ENCODE data around the gene KRT78.
A peak's percentile ranks its signal among the peaks of the same experiment; 100 is the strongest.
"Not testable (repeated sequence)": the region's sequence is repeated elsewhere in the genome, so short reads cannot be mapped to it uniquely, and the experiment has no call there.

Gene KRT78

GRCh38 chr12:52848661-52849255 is at the start of gene KRT78:
Gene KRT78, minus strand, starts transcription at chr12:52848994. Its CDS starts 64 bp downstream, at chr12:52848930.
- no peak for DNase-seq (ENCODE audit: low read depth in 2 of 2)

- no peak for DNase-seq (ENCODE audit: low read depth in 2 of 2)
These were observed 47.7 kb upstream of the KRT78 start for GRCh38 chr12:52896190-52897100.

- no peak for DNase-seq (ENCODE audit: low read depth in 2 of 2)
These were observed 47.0 kb upstream of the KRT78 start for GRCh38 chr12:52895726-52896189.

- DNase-seq (ENCODE audit: low read depth in 2 of 2): no peak
These were observed 44.2 kb upstream of the KRT78 start for GRCh38 chr12:52892974-52893373.

GRCh38 chr12:52892207-52892852 is 43.5 kb upstream of the KRT78 start:
- DNase-seq (ENCODE audit: low read depth in 2 of 2): no peak

GRCh38 chr12:52891044-52891443 is 42.2 kb upstream of the KRT78 start:
- DNase-seq (ENCODE audit: low read depth in 2 of 2): no peak

GRCh38 chr12:52890417-52890816 is 41.6 kb upstream of the KRT78 start:
- no peak for DNase-seq (ENCODE audit: low read depth in 2 of 2)

GRCh38 chr12:52884526-52885293 is 35.9 kb upstream of the KRT78 start:
- DNase-seq (ENCODE audit: low read depth in 2 of 2): no peak

GRCh38 chr12:52880499-52880898 is 31.7 kb upstream of the KRT78 start:
- not testable (repeated sequence) for DNase-seq (ENCODE audit: low read depth in 2 of 2)

GRCh38 chr12:52879394-52880351 is 30.9 kb upstream of the KRT78 start:
- peak in 1 of 2 experiments; percentile 56 for DNase-seq (ENCODE audit: low read depth in 2 of 2)

GRCh38 chr12:52878507-52879393 is 30.0 kb upstream of the KRT78 start:
- no peak for DNase-seq (ENCODE audit: low read depth in 2 of 2)

- no peak for DNase-seq (ENCODE audit: low read depth in 2 of 2)
These were observed 28.4 kb upstream of the KRT78 start for GRCh38 chr12:52877242-52877641.

- DNase-seq (ENCODE audit: low read depth in 2 of 2): no peak
These were observed 27.6 kb upstream of the KRT78 start for GRCh38 chr12:52876372-52876771.

GRCh38 chr12:52874573-52875435 is 26.0 kb upstream of the KRT78 start:
- DNase-seq (ENCODE audit: low read depth in 2 of 2): no peak

GRCh38 chr12:52873832-52874572 is 25.2 kb upstream of the KRT78 start:
- DNase-seq (ENCODE audit: low read depth in 2 of 2): peak; percentile 79 to 83

GRCh38 chr12:52873513-52873831 is 24.7 kb upstream of the KRT78 start:
- DNase-seq (ENCODE audit: low read depth in 2 of 2): no peak

GRCh38 chr12:52872644-52873389 is 24.0 kb upstream of the KRT78 start:
- no peak for DNase-seq (ENCODE audit: low read depth in 2 of 2)

All from fibroblast of skin of left biceps (primary cell).